Endodermal cell (in vitro differentiated cells): ENCODE results near the gene GP2. TPM values are rescaled to one million over a fixed set of nuclear protein-coding genes. Genes with fewer than 3 reads are reported as not detected.

ENCODE experiments used
- DNase-seq: peaks from one replicate; pipeline ENCODE4 v3.0.0-alpha.2; 2017
- H3K27ac ChIP-seq: 2 replicates; pipeline ENCODE4 v1.5.1; 2013; ENCODE audit warnings: mild to moderate bottlenecking, low read depth, low read length, moderate library complexity
- H3K27me3 ChIP-seq: 2 replicates; pipeline ENCODE4 v1.6.1; 2013; ENCODE audit warnings: mild to moderate bottlenecking, low read length, moderate library complexity; ENCODE audit not compliant: insufficient read depth, control insufficient read depth, poor library complexity, severe bottlenecking
- H3K36me3 ChIP-seq: 2 replicates; pipeline ENCODE4 v1.7.0; 2013; ENCODE audit warnings: mild to moderate bottlenecking, low read length, moderate library complexity; ENCODE audit not compliant: control insufficient read depth, insufficient read depth
- H3K4me1 ChIP-seq: one replicate; pipeline ENCODE4 v1.7.0; 2013; ENCODE audit warnings: low read length; ENCODE audit not compliant: control insufficient read depth, insufficient read depth
- H3K4me3 ChIP-seq: 2 replicates; pipeline ENCODE4 v1.5.1; 2013; ENCODE audit warnings: mild to moderate bottlenecking, low read length, moderate library complexity
- H3K9ac ChIP-seq: 2 replicates; pipeline ENCODE4 v1.6.1; 2013; ENCODE audit warnings: mild to moderate bottlenecking, low read length, moderate library complexity; ENCODE audit not compliant: poor library complexity, severe bottlenecking; ENCODE audit errors: extremely low read depth
- H3K9me3 ChIP-seq: 2 replicates; pipeline ENCODE4 v1.6.1; 2013; ENCODE audit warnings: mild to moderate bottlenecking, low read length, moderate library complexity; ENCODE audit not compliant: control insufficient read depth
- H3K27ac Mint-ChIP-seq: 2 replicates; pipeline ENCODE4 v1.8.0; 2020; ENCODE audit warnings: mixed read lengths
- H3K27me3 Mint-ChIP-seq: 2 replicates; pipeline ENCODE4 v1.8.0; 2021; ENCODE audit warnings: mild to moderate bottlenecking, mixed read lengths; ENCODE audit not compliant: insufficient read depth
- H3K36me3 Mint-ChIP-seq: 2 replicates; pipeline ENCODE4 v1.8.0; 2020; ENCODE audit warnings: low read depth, mixed read lengths
- H3K4me1 Mint-ChIP-seq: 2 replicates; pipeline ENCODE4 v1.8.0; 2020; ENCODE audit warnings: mixed read lengths
- H3K4me3 Mint-ChIP-seq: 2 replicates; pipeline ENCODE4 v1.8.0; 2020; ENCODE audit warnings: mild to moderate bottlenecking, moderate library complexity, mixed read lengths
- H3K9me3 Mint-ChIP-seq: 2 replicates; pipeline ENCODE4 v1.8.0; 2020; ENCODE audit warnings: mild to moderate bottlenecking, mixed read lengths
- CTCF ChIP-seq: fragments of 200-600 bp; sonication (generic); conservative IDR thresholded peaks from 2 replicates; pipeline ENCODE4 v1.5.0; 2021; ENCODE audit warnings: antibody characterized with exemption, mild to moderate bottlenecking
- WGBS, 2 experiments: methylation state at CpG; one replicate each; pipeline versions ENCODE4 v1.1.5 to v1.1.7; 2013; ENCODE audit warnings: missing lambda C conversion rate in 2 of 2, mixed read lengths in 1 of 2; ENCODE audit not compliant: insufficient coverage in 1 of 2, insufficient read length in 1 of 2; 5-methylcytosine and 5-hydroxymethylcytosine counted together
- total RNA-seq, 2 donors: library from RNA; stranded (reverse); fragmentation: NEBNext Ultra II Directional in 1 of 2; extraction: Animal tissue kit (Norgen Biotek cat#: 25700) in 1 of 2; gene quantifications; 2 replicates in 1 of 2; 3 replicates in 1 of 2; pipeline ENCODE4 v1.2.1, GENCODE V29; 2021

GP2 gene
- total RNA-seq, 2 donors from 2014 or later = not detected

- Histone ChIP-seq H3K27ac (no peak overlapping the region), H3K4me1 (no peaks in the 10 kb centered on the region), H3K36me3 (no peaks in the 10 kb centered on the region), H3K9me3 (peaks cover 7% of the 10 kb centered on the region), H3K27me3 (no peaks in the 10 kb centered on the region), H3K9ac (no peak overlapping the region), H3K4me3 (no peak overlapping the region)
- Mint-ChIP-seq H3K27ac (no peak overlapping the region), H3K9me3 (peaks cover 12% of the 10 kb centered on the region), H3K27me3 (peaks cover 4% of the 10 kb centered on the region), H3K4me3 (no peak overlapping the region), H3K4me1 (peaks cover 2% of the 10 kb centered on the region), H3K36me3 (no peaks in the 10 kb centered on the region)
- 88 to 92% methylated on average over 5 to 7 of the region's 7 CpGs for WGBS, 2 experiments
- TF ChIP-seq CTCF = no peak
- DNase-seq = no peak
Observed at GRCh38 chr16:20355114-20355782, 27.9 kb upstream of the GP2 start.

- DNase-seq = no peak
- H3K4me3 ChIP-seq = no peak overlapping the region
- Mint-ChIP-seq H3K27ac (no peak overlapping the region), H3K36me3 (no peaks in the 10 kb centered on the region), H3K9me3 (peaks cover 12% of the 10 kb centered on the region), H3K4me3 (no peak overlapping the region), H3K27me3 (peaks cover 6% of the 10 kb centered on the region), H3K4me1 (peaks cover 2% of the 10 kb centered on the region)
- no peak overlapping the region for H3K9ac ChIP-seq
- no peaks in the 10 kb centered on the region for H3K27me3 ChIP-seq
- H3K27ac ChIP-seq = no peak overlapping the region
- H3K4me1 ChIP-seq = no peaks in the 10 kb centered on the region
- H3K36me3 ChIP-seq = no peaks in the 10 kb centered on the region
- peaks cover 7% of the 10 kb centered on the region for H3K9me3 ChIP-seq
- TF ChIP-seq CTCF = no peak
Observed at GRCh38 chr16:20353379-20353778, 26.1 kb upstream of the GP2 start.

- Histone ChIP-seq H3K9me3 (peaks cover 7% of the 10 kb centered on the region), H3K4me1 (no peaks in the 10 kb centered on the region), H3K27ac (no peak within 1 kb of the TSS), H3K9ac (no peak within 1 kb of the TSS), H3K27me3 (no peaks in the 10 kb centered on the region), H3K36me3 (no peaks in the 10 kb centered on the region), H3K4me3 (no peak within 1 kb of the TSS)
- Mint-ChIP-seq H3K27me3 (peaks cover 6% of the 10 kb centered on the region), H3K4me3 (no peak within 1 kb of the TSS), H3K27ac (no peak within 1 kb of the TSS), H3K4me1 (peaks cover 2% of the 10 kb centered on the region), H3K9me3 (peaks cover 7% of the 10 kb centered on the region), H3K36me3 (no peaks in the 10 kb centered on the region)
- WGBS, 2 experiments = 84 to 95% methylated on average over 2 of the region's 2 CpGs
- no peak for DNase-seq
- TF ChIP-seq CTCF = no peak
Observed at GRCh38 chr16:20352615-20353014, 25.3 kb upstream of the GP2 start, which contains the start of gene UMOD. UMOD (minus strand) TSS chr16:20352715; CDS start chr16:20350737, 1,978 bp downstream.
